ENCODE results near the gene RPS6KB2.

DNA sequence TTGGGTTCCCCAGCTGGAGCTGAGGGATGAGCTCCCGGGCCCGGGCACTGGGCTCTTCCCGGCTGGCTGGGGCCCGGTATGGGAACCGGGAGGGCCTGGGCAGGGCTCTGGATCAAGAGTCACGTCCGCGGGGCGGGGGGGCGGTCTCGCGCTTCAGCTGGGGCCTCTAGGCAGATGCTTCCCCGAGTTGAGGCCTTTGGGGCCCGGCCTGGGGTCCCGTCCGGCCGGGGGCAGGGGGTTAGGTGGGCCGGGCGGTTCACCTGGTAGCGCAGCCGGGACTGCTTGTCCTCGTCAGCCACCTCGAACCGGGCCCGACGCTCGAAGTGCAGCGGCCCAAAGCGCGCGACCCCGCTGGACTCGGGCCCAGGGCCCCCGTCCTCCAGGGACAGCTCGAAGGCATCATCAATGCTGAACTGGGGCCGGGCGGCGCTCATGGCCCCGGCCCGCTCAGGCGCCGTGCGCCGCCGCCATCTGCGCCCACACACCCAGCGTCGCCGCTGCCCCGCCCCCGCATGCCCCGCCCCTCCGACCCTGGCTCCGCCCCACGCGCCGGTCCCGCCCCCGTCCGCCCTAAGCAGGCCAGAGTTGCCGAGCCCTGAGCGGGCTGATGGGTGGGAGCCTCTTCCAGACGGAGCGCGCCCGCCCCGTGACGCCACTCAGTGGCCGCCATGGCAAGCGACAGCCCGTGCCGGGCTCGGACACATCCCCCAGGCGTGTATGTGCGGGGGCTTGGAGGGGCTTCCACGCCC, 40.6 kb downstream of the RPS6KB2 start, which contains the start of gene TMEM134:
- TF ChIP-seq, protein P1, sequence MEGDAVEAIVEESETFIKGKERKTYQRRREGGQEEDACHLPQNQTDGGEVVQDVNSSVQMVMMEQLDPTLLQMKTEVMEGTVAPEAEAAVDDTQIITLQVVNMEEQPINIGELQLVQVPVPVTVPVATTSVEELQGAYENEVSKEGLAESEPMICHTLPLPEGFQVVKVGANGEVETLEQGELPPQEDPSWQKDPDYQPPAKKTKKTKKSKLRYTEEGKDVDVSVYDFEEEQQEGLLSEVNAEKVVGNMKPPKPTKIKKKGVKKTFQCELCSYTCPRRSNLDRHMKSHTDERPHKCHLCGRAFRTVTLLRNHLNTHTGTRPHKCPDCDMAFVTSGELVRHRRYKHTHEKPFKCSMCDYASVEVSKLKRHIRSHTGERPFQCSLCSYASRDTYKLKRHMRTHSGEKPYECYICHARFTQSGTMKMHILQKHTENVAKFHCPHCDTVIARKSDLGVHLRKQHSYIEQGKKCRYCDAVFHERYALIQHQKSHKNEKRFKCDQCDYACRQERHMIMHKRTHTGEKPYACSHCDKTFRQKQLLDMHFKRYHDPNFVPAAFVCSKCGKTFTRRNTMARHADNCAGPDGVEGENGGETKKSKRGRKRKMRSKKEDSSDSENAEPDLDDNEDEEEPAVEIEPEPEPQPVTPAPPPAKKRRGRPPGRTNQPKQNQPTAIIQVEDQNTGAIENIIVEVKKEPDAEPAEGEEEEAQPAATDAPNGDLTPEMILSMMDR (IDR thresholded peaks at IDR 0.05 in 2 of 3, conservative IDR thresholded peaks at IDR 0.05 in 1 of 3; ENCODE audit: control insufficient read depth in 2 of 3, extremely low read depth in 1 of 3, insufficient read depth in 1 of 3, low read depth in 3 of 3, low read length in 3 of 3) = peak; percentile 45 to 76 (median 64)
- no peak for TF ChIP-seq JUND (IDR thresholded peaks at IDR 0.05; ENCODE audit: low read depth, low read length)
- TF ChIP-seq CHD1 (IDR thresholded peaks at IDR 0.05; ENCODE audit: low read depth, low read length) = no peak
